ENCODE results near the gene CBARP.

DNA sequence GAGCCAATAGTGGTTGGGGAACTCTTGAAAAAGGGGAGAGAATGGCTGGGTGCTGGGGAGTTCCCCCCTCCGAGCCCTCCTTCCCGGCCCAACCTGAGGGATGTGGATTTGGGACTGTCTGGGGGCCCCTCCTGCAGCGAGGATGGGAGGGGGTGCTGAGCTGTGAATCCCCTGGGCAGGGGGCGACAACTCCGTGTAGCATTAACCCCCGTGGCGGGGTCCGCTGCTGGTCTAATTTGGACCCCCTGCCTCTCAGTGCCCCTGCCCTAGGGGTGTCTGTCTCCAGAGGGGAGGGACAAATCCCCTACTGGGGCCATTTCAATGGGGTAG lies 20.3 kb upstream of the CBARP start:
- no peak for TF ChIP-seq CTCF (IDR thresholded peaks at IDR 0.05)
- no peak for TF ChIP-seq EP300 (IDR thresholded peaks at IDR 0.05)

Data from ovary (tissue), 3 donors.